ENCODE measurements around the gene GAS7.

Gene GAS7

GRCh38 chr17:9984768-9985167 lies 213.6 kb downstream of the GAS7 start:
- H3K27me3 ChIP-seq (ENCODE audit: insufficient read depth, low read length), result no peaks in the 10 kb centered on the region
- H3K36me3 ChIP-seq (ENCODE audit: insufficient read depth, low read length), result no peaks in the 10 kb centered on the region
- no peaks in the 10 kb centered on the region for H3K4me1 ChIP-seq (ENCODE audit: insufficient read depth, low read length, severe bottlenecking)
- no peaks in the 10 kb centered on the region for H3K9me3 ChIP-seq (ENCODE audit: low read length)
- TF ChIP-seq CTCF (IDR thresholded peaks at IDR 0.05; ENCODE audit: low read length) (no peak), EZH2 (IDR thresholded peaks at IDR 0.05; ENCODE audit: borderline replicate concordance, low read length) (no peak)
- H4K20me1 ChIP-seq (ENCODE audit: insufficient read depth, low read length), result no peaks in the 10 kb centered on the region
- H3K27ac ChIP-seq (ENCODE audit: low read depth, low read length, poor library complexity, severe bottlenecking), result no peak overlapping the region
- H3K4me3 ChIP-seq (ENCODE audit: low read depth, low read length, poor library complexity, severe bottlenecking), result no peak overlapping the region
- no peak overlapping the region for H3K9ac ChIP-seq (ENCODE audit: low read length)
- no peaks in the 10 kb centered on the region for H3K79me2 ChIP-seq (ENCODE audit: insufficient read depth, low read length)
- no peak overlapping the region for H3K4me2 ChIP-seq (ENCODE audit: low read length)
- no peak overlapping the region for H2AFZ ChIP-seq (ENCODE audit: low read length)
- no peaks in the 10 kb centered on the region for H3K9me2 ChIP-seq (ENCODE audit: low read depth, low read length)
- H3F3A ChIP-seq (ENCODE audit: insufficient read depth, low read length), result no peaks in the 10 kb centered on the region

GRCh38 chr17:9982159-9982558 lies 216.2 kb downstream of the GAS7 start:
- TF ChIP-seq CTCF (IDR thresholded peaks at IDR 0.05; ENCODE audit: low read length), result peak; percentile 37; the same call in 1 of the 2 replicates
- no peak for TF ChIP-seq EZH2 (IDR thresholded peaks at IDR 0.05; ENCODE audit: borderline replicate concordance, low read length)
- Histone ChIP-seq H3K9me2 (ENCODE audit: low read depth, low read length) (no peaks in the 10 kb centered on the region), H3K36me3 (ENCODE audit: insufficient read depth, low read length) (no peaks in the 10 kb centered on the region), H3K4me1 (ENCODE audit: insufficient read depth, low read length, severe bottlenecking) (no peaks in the 10 kb centered on the region), H3K9ac (ENCODE audit: low read length) (no peak overlapping the region), H4K20me1 (ENCODE audit: insufficient read depth, low read length) (no peaks in the 10 kb centered on the region), H3K9me3 (ENCODE audit: low read length) (no peaks in the 10 kb centered on the region), H3K4me3 (ENCODE audit: low read depth, low read length, poor library complexity, severe bottlenecking) (no peak overlapping the region), H3K4me2 (ENCODE audit: low read length) (no peak overlapping the region), H3F3A (ENCODE audit: insufficient read depth, low read length) (no peaks in the 10 kb centered on the region), H3K27me3 (ENCODE audit: insufficient read depth, low read length) (no peaks in the 10 kb centered on the region), H3K27ac (ENCODE audit: low read depth, low read length, poor library complexity, severe bottlenecking) (no peak overlapping the region), H2AFZ (ENCODE audit: low read length) (no peak overlapping the region), H3K79me2 (ENCODE audit: insufficient read depth, low read length) (no peaks in the 10 kb centered on the region)

GRCh38 chr17:9981344-9981915 lies 217.0 kb downstream of the GAS7 start:
- TF ChIP-seq CTCF (IDR thresholded peaks at IDR 0.05; ENCODE audit: low read length) (no peak), EZH2 (IDR thresholded peaks at IDR 0.05; ENCODE audit: borderline replicate concordance, low read length) (no peak)
- Histone ChIP-seq H3K4me3 (ENCODE audit: low read depth, low read length, poor library complexity, severe bottlenecking) (no peak overlapping the region), H4K20me1 (ENCODE audit: insufficient read depth, low read length) (no peaks in the 10 kb centered on the region), H3K27ac (ENCODE audit: low read depth, low read length, poor library complexity, severe bottlenecking) (no peak overlapping the region), H3K36me3 (ENCODE audit: insufficient read depth, low read length) (no peaks in the 10 kb centered on the region), H3K9ac (ENCODE audit: low read length) (no peak overlapping the region), H3K9me2 (ENCODE audit: low read depth, low read length) (no peaks in the 10 kb centered on the region), H3K9me3 (ENCODE audit: low read length) (no peaks in the 10 kb centered on the region), H3K4me2 (ENCODE audit: low read length) (no peak overlapping the region), H3K27me3 (ENCODE audit: insufficient read depth, low read length) (no peaks in the 10 kb centered on the region), H2AFZ (ENCODE audit: low read length) (no peak overlapping the region), H3K4me1 (ENCODE audit: insufficient read depth, low read length, severe bottlenecking) (no peaks in the 10 kb centered on the region), H3F3A (ENCODE audit: insufficient read depth, low read length) (no peaks in the 10 kb centered on the region), H3K79me2 (ENCODE audit: insufficient read depth, low read length) (no peaks in the 10 kb centered on the region)
